AG04449 (cell line): ENCODE results near the gene MAP3K20.

Source experiments
- CTCF ChIA-PET: fragments of 350-600 bp; formaldehyde crosslinking; extraction: SDS; loops from one replicate; lab custom pipeline; 2021; ENCODE audit warnings: antibody characterized with exemption; lab: Yijun Ruan, JAX
- POLR2A ChIA-PET: fragments of 400-600, 350-600 bp; formaldehyde crosslinking; extraction: SDS; loops from one replicate; lab custom pipeline; 2020; ENCODE audit warnings: antibody characterized with exemption, inconsistent platforms; lab: Yijun Ruan, JAX
- DNase-seq: peaks from one replicate; pipeline ENCODE4 v3.0.0-alpha.2; 2010; ENCODE audit warnings: low read depth, low spot score
- H3K4me3 ChIP-seq: 2 replicates; pipeline ENCODE4 v1.5.1; 2011; ENCODE audit warnings: low read depth, mild to moderate bottlenecking, control low read depth, low read length
- CTCF ChIP-seq: IDR thresholded peaks from one replicate; pipeline ENCODE4 v1.5.1; 2011; ENCODE audit warnings: mild to moderate bottlenecking, moderate library complexity, low read length, control low read depth, inconsistent platforms; ENCODE audit not compliant: insufficient read depth; ENCODE audit errors: missing control alignments

Gene MAP3K20

DNA sequence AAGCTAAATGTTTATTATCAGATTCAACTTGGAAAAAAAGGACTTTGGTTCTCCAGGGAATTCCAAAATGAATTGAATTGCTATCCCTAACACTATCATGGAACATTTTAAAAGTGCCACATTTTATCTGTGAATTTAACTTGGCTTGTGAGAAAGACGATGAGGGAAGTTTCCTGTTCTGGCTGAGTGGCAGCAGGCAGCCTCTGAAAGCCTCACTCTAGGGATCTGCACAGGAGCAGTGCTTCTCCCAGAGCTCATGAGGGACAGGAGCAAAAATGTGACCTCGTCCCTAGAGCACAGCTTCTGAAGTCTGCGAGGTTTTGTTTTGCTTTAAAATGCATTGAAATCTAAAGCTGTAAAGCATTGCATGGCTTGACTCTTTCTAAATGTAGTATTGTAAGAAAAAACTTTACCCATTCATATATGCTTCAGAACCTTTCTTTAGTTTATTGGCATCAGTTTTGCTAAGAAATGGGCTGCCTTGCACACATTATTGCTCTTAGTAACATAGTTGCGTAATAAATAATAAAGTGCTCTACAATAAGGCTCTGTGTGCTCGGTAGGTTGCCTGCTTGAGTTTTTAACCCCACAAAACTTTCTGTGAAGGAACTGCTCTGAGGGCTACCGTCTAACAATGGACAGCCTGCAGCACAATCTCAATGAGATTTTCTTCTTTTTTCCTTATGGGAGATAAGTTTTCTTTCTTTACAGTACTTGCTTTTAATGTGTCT, 142.8 kb downstream of the MAP3K20 start:
- TF ChIP-seq CTCF = no peak
- no peak for DNase-seq
- CTCF ChIA-PET = interaction anchor here (1.0 to 16.1 kb wide), 10 partner anchors 8 to 1123 kb away, joined by 3 to 678 read pairs (median 6); no protein-coding TSS in a partner anchor
- H3K4me3 ChIP-seq = no peak overlapping the region
- POLR2A ChIA-PET = no interaction called here

DNA sequence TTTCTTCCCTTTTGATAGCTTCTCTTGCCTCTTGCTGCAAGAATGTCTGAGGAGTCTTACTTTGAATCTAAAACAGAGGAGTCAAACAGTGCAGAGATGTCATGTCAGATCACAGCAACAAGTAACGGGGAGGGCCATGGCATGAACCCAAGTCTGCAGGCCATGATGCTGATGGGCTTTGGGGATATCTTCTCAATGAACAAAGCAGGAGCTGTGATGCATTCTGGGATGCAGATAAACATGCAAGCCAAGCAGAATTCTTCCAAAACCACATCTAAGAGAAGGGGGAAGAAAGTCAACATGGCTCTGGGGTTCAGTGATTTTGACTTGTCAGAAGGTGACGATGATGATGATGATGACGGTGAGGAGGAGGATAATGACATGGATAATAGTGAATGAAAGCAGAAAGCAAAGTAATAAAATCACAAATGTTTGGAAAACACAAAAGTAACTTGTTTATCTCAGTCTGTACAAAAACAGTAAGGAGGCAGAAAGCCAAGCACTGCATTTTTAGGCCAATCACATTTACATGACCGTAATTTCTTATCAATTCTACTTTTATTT, 145.6 kb downstream of the MAP3K20 start:
- TF ChIP-seq CTCF = no peak
- ChIA-PET POLR2A (no interaction called here), CTCF (interaction anchor here (2.9 to 16.1 kb wide), 2 partner anchors 11 to 191 kb away, joined by 11 to 678 read pairs; no protein-coding TSS in a partner anchor)
- no peak for DNase-seq
- no peak overlapping the region for H3K4me3 ChIP-seq

- ChIA-PET CTCF (interaction anchor here (0.8 to 2.9 kb wide), 4 partner anchors 10 to 195 kb away, joined by 3 to 11 read pairs (median 4); no protein-coding TSS in a partner anchor), POLR2A (no interaction called here)
- no peak for TF ChIP-seq CTCF
- DNase-seq = no peak
- no peak overlapping the region for H3K4me3 ChIP-seq
Measured at GRCh38 chr2:173221937-173222594, 146.4 kb downstream of the MAP3K20 start.

- no peak overlapping the region for H3K4me3 ChIP-seq
- ChIA-PET POLR2A (no interaction called here), CTCF (interaction anchor here (1.8 to 2.1 kb wide), 3 partner anchors 12 to 197 kb away, joined by 4 to 15 read pairs (median 12); no protein-coding TSS in a partner anchor)
- no peak for TF ChIP-seq CTCF
- DNase-seq = no peak
Measured at GRCh38 chr2:173223871-173224270, 148.2 kb downstream of the MAP3K20 start.

- ChIA-PET POLR2A (no interaction called here), CTCF (interaction anchor here (0.7 to 2.5 kb wide), 5 partner anchors 10 to 201 kb away, joined by 3 to 8 read pairs (median 3); no protein-coding TSS in a partner anchor)
- no peak for TF ChIP-seq CTCF
- no peak overlapping the region for H3K4me3 ChIP-seq
- DNase-seq = no peak
Measured at GRCh38 chr2:173226899-173227698, 151.5 kb downstream of the MAP3K20 start.
